HEK293 (cell line): ENCODE data around the gene ZCWPW1.

ENCODE experiments used
- CTCF ChIA-PET: fragments of 350-600 bp; formaldehyde crosslinking; extraction: SDS; loops from one replicate; lab custom pipeline; 2021; ENCODE audit warnings: antibody characterized with exemption; lab: Yijun Ruan, JAX
- POLR2A ChIA-PET: fragments of 300-600 bp; formaldehyde crosslinking; extraction: SDS; loops from one replicate; lab custom pipeline; 2020; ENCODE audit warnings: antibody characterized with exemption, inconsistent platforms; lab: Yijun Ruan, JAX
- H3K27ac ChIP-seq: fragments of 200-500 bp; sonication (Bioruptor generic); 2 replicates; pipeline ENCODE4 v1.5.1; 2014; ENCODE audit warnings: low read depth, low read length, control low read depth, inconsistent platforms; ENCODE audit errors: extremely low read depth
- H3K36me3 ChIP-seq, 2 experiments: fragments of 200-500 bp in 1 of 2; sonication (Bioruptor generic) in 1 of 2; 1 replicate in 1 of 2; 2 replicates in 1 of 2; pipeline ENCODE4 v1.5.1; 2014 to 2017; ENCODE audit warnings: inconsistent platforms in 2 of 2, low read length in 2 of 2; ENCODE audit not compliant: control insufficient read depth in 2 of 2, insufficient read depth in 1 of 2
- H3K4me1 ChIP-seq: fragments of 200-500 bp; sonication (Bioruptor generic); 2 replicates; pipeline ENCODE4 v1.5.1; 2014; ENCODE audit warnings: mild to moderate bottlenecking, low read length, inconsistent platforms; ENCODE audit not compliant: control insufficient read depth, insufficient read depth
- H3K4me3 ChIP-seq: 2 replicates; pipeline ENCODE4 v1.5.1; 2011; ENCODE audit warnings: low read depth, mild to moderate bottlenecking, control low read depth, low read length, moderate library complexity
- H3K9me3 ChIP-seq: fragments of 200-500 bp; sonication (Bioruptor generic); 2 replicates; pipeline ENCODE4 v1.5.1; 2014; ENCODE audit warnings: low read depth, low read length, inconsistent platforms; ENCODE audit not compliant: control insufficient read depth, insufficient read depth
- BCL11B ChIP-seq: fragments of 450-650 bp; formaldehyde crosslinking; IDR thresholded peaks from 2 replicates; pipeline ENCODE4 v1.5.1; 2016; ENCODE audit warnings: low read depth, missing biosample characterization, missing genetic modification characterization
- GLI2 ChIP-seq: fragments of 450-650 bp; formaldehyde crosslinking; IDR thresholded peaks from 2 replicates; pipeline ENCODE4; 2017; ENCODE audit warnings: missing biosample characterization, missing genetic modification characterization, low read depth, borderline replicate concordance
- KLF1 ChIP-seq: fragments of 450-650 bp; formaldehyde crosslinking; IDR thresholded peaks from 2 replicates; pipeline ENCODE4 v1.5.1; 2016; ENCODE audit warnings: missing biosample characterization, missing genetic modification characterization
- PATZ1 ChIP-seq: fragments of 450-650 bp; formaldehyde crosslinking; IDR thresholded peaks from 2 replicates; pipeline ENCODE4 v1.5.1; 2016; ENCODE audit warnings: missing biosample characterization, missing genetic modification characterization
- PRDM1 ChIP-seq: fragments of 450-650 bp; formaldehyde crosslinking; IDR thresholded peaks from 2 replicates; pipeline ENCODE4; 2016; ENCODE audit warnings: missing biosample characterization, missing genetic modification characterization
- SP2 ChIP-seq: fragments of 450-650 bp; formaldehyde crosslinking; IDR thresholded peaks from 2 replicates; pipeline ENCODE4 v1.5.1; 2016; ENCODE audit warnings: missing biosample characterization, missing genetic modification characterization
- SP3 ChIP-seq: fragments of 450-650 bp; formaldehyde crosslinking; IDR thresholded peaks from 2 replicates; pipeline ENCODE4 v1.5.1; 2016; ENCODE audit warnings: missing biosample characterization, missing genetic modification characterization
- ZBTB10 ChIP-seq: fragments of 450-650 bp; formaldehyde crosslinking; IDR thresholded peaks from 2 replicates; pipeline ENCODE4 v1.5.1; 2016; ENCODE audit warnings: missing biosample characterization, missing genetic modification characterization
- ZBTB21 ChIP-seq: fragments of 450-650 bp; formaldehyde crosslinking; IDR thresholded peaks from 2 replicates; pipeline ENCODE4 v1.5.1; 2017; ENCODE audit warnings: missing biosample characterization, missing genetic modification characterization
- ZNF121 ChIP-seq: fragments of 450-650 bp; formaldehyde crosslinking; IDR thresholded peaks from 2 replicates; pipeline ENCODE4 v1.5.1; 2016; ENCODE audit warnings: missing biosample characterization, missing genetic modification characterization
- ZNF132 ChIP-seq: fragments of 450-650 bp; formaldehyde crosslinking; IDR thresholded peaks from 2 replicates; pipeline ENCODE4 v1.5.1; 2017; ENCODE audit warnings: missing biosample characterization, missing genetic modification characterization, borderline replicate concordance
- ZNF133 ChIP-seq: fragments of 450-650 bp; formaldehyde crosslinking; IDR thresholded peaks from 2 replicates; pipeline ENCODE4 v1.5.1; 2016; ENCODE audit warnings: missing biosample characterization, missing genetic modification characterization
- ZNF155 ChIP-seq: fragments of 450-650 bp; formaldehyde crosslinking; IDR thresholded peaks from 2 replicates; pipeline ENCODE4 v1.5.1; 2016; ENCODE audit warnings: missing biosample characterization, missing genetic modification characterization
- ZNF2 ChIP-seq: fragments of 450-650 bp; formaldehyde crosslinking; IDR thresholded peaks from 2 replicates; pipeline ENCODE4 v1.5.1; 2016; ENCODE audit warnings: missing biosample characterization, missing genetic modification characterization
- ZNF266 ChIP-seq: fragments of 450-650 bp; formaldehyde crosslinking; IDR thresholded peaks from 2 replicates; pipeline ENCODE4 v1.5.1; 2016; ENCODE audit warnings: missing biosample characterization, missing genetic modification characterization, low read depth
- ZNF354C ChIP-seq: fragments of 450-650 bp; formaldehyde crosslinking; IDR thresholded peaks from 2 replicates; pipeline ENCODE4 v1.5.1; 2016; ENCODE audit warnings: missing biosample characterization, missing genetic modification characterization, low read depth, borderline replicate concordance
- ZNF362 ChIP-seq: fragments of 450-650 bp; formaldehyde crosslinking; IDR thresholded peaks from 2 replicates; pipeline ENCODE4 v1.5.1; 2016; ENCODE audit warnings: missing biosample characterization, missing genetic modification characterization
- ZNF37A ChIP-seq: fragments of 450-650 bp; IDR thresholded peaks from 2 replicates; pipeline ENCODE4 v1.5.1; 2018; ENCODE audit warnings: missing biosample characterization, missing genetic modification characterization
- ZNF398 ChIP-seq: fragments of 450-650 bp; formaldehyde crosslinking; IDR thresholded peaks from 2 replicates; pipeline ENCODE4 v1.5.1; 2017; ENCODE audit warnings: missing biosample characterization, missing genetic modification characterization
- ZNF624 ChIP-seq: fragments of 450-650 bp; formaldehyde crosslinking; IDR thresholded peaks from 2 replicates; pipeline ENCODE4 v1.5.1; 2017; ENCODE audit warnings: missing biosample characterization, missing genetic modification characterization
- ZNF692 ChIP-seq: fragments of 450-650 bp; formaldehyde crosslinking; IDR thresholded peaks from 2 replicates; pipeline ENCODE4 v1.5.1; 2016; ENCODE audit warnings: missing biosample characterization, missing genetic modification characterization
- ZSCAN18 ChIP-seq: fragments of 450-650 bp; formaldehyde crosslinking; IDR thresholded peaks from 2 replicates; pipeline ENCODE4 v1.5.1; 2016; ENCODE audit warnings: missing biosample characterization, missing genetic modification characterization
- ZSCAN30 ChIP-seq: fragments of 450-650 bp; IDR thresholded peaks from 2 replicates; pipeline ENCODE4 v1.5.1; 2018; ENCODE audit warnings: missing biosample characterization, mild to moderate bottlenecking, missing genetic modification characterization, moderate library complexity

The ZCWPW1 gene

GRCh38 chr7:100426516-100426915 lies 2.0 kb downstream of the ZCWPW1 start (continued):
- TF ChIP-seq ZNF133 (tag by site-specific recombination) (no peak), ZNF692 (tag by site-specific recombination) (no peak), ZNF132 (tag by site-specific recombination) (no peak), PRDM1 (tag by site-specific recombination) (peak; percentile 85), GLI2 (no peak), KLF1 (tag by site-specific recombination) (no peak), SP3 (tag by site-specific recombination) (peak; percentile 65), ZNF398 (tag by site-specific recombination) (peak; percentile 74), PATZ1 (tag by site-specific recombination) (no peak), ZNF624 (tag by site-specific recombination) (no peak), ZNF354C (no peak), ZBTB10 (no peak), SP2 (tag by site-specific recombination) (peak; percentile 59), ZBTB21 (no peak)

- Histone ChIP-seq H3K4me1 (no peaks in the 10 kb centered on the region), H3K4me3 (no peak overlapping the region), H3K36me3 (no peaks in the 10 kb centered on the region), H3K9me3 (no peaks in the 10 kb centered on the region), H3K27ac (no peak overlapping the region)
- ChIA-PET CTCF (interaction anchor here (0.6 to 1.2 kb wide), 3 partner anchors 13 to 209 kb away, joined by 3 to 9 read pairs (median 4); no protein-coding TSS in a partner anchor), POLR2A (interaction anchor here (0.6 to 0.9 kb wide), 2 partner anchors 9 to 291 kb away, joined by 3 to 9 read pairs; no protein-coding TSS in a partner anchor)
- TF ChIP-seq ZNF121 (tag by site-specific recombination) (no peak), ZNF266 (no peak), PRDM1 (tag by site-specific recombination) (no peak), ZNF155 (tag by site-specific recombination) (no peak), BCL11B (tag by site-specific recombination) (no peak), ZNF362 (tag by site-specific recombination) (no peak), ZNF2 (tag by site-specific recombination) (no peak), ZNF624 (tag by site-specific recombination) (no peak), ZSCAN30 (tag by site-specific recombination) (no peak), ZNF37A (tag by site-specific recombination) (no peak), ZSCAN18 (tag by site-specific recombination) (no peak)
Measured at GRCh38 chr7:100425347-100425746, 3.2 kb downstream of the ZCWPW1 start.
